GM11168 (cell line): ENCODE results near the gene HIF1A.

Experiments
- in situ Hi-C: fragments of 300-500 bp; cut with MboI; formaldehyde crosslinking; loops from one replicate; pipeline ENCODE4 v1.12.0; 2022; ENCODE audit warnings: low sequenced_read_pairs; ENCODE audit not compliant: unreplicated experiment

Gene HIF1A

DNA sequence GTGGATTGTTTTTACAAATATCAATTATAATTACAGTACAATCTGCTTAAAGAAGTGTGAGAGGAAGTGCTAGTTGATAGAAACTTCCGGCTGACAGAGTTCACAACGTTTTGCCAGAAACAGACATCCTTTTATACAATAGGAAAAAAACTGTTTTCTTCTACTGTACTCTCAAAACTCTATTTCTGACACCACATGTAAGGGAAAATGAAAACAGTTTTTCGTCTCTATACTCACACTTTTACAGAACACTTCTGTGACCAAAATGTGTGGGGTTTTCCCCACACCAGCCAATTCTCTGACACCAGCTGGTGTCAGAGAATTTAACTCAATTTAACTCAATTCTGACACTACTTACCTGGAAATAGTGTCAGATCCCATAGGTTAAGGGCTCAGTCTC, 24.2 kb upstream of the HIF1A start:
- in situ Hi-C loops: no loop called here

- in situ Hi-C loops: no loop called here
These were observed 22.5 kb upstream of the HIF1A start for GRCh38 chr14:61672796-61673195.

- in situ Hi-C loops: no loop called here
These were observed 22.0 kb upstream of the HIF1A start for GRCh38 chr14:61673305-61673704.

DNA sequence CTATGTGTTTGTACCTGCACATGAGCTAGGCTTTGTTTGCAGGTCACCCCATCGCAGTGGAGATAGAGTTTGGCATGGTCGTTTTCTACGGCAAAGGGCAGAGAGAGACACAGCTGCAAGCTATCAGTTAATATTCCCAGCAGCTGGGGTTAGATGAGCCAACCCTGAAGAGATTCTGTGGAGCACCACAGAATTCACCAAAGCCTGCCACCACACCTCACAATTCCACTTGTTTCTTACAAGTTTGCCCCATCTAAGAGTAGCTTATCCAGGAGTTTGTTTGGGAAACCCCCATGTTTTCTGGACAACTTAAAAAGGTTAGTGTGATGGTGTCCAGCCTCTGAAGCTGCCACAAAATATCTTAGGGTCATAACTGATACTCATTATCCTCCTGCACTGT, 20.0 kb upstream of the HIF1A start:
- in situ Hi-C loops: no loop called here

GRCh38 chr14:61677479-61677878, 17.8 kb upstream of the HIF1A start:
- in situ Hi-C loops: no loop called here

DNA sequence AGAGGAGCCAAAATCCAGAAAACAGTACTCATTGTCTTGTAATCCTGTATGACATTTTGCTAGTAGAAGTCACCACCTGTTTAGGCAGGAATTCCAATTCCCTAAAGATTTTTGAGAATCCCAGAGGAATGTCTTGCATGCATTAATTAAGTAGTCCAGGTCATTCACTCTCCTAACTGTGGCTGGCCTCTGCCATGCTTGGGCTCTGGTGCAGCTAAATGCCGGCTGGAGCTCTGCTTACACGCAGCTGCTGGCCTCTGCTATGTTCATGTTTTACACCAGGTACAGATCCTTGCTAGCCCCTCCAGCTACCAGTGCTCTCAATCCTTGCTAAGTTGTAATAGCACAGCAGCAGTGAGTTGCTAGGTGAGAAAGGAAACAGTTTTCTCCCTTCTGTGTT, 16.3 kb upstream of the HIF1A start:
- in situ Hi-C loops: no loop called here

DNA sequence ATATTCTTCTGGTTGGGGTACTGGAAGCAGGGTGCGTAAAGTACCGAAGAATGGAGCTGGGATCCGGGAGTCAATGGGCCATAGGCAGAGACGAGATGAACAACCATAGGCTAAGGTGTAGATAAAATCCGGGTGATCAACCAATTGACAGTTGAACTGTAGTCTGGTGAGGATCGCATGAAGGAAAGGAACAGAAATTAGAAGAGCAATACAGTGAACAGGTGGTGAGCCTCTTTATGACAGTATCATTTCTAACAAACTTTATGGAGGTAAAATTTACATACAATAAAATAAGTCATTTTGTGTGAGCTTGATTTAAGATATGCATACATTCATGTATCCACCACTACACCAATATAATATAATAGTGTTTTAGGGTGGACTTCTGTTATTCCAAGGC, 13.9 kb upstream of the HIF1A start:
- in situ Hi-C loops: no loop called here

GRCh38 chr14:61683108-61683507, 12.2 kb upstream of the HIF1A start:
- in situ Hi-C loops: no loop called here

DNA sequence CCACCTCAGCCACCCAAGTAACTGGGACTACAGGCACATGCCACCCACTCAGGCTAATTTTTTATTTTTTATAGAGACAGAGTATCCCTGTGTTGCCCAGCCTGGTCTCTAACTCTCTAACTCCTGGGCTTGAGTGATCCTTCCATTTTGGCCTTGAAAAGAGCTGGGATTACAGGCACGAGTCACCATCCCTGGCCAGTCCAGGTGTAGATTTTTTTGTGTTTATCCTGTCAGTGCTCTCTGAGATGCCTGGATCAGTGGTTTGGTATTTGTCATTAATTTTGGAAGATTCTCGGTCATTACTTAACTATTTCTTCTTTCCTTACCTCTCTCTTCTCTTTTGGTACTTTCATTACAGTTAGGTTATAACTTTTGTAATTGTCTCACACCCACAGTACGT, 5.3 kb upstream of the HIF1A start:
- in situ Hi-C loops: no loop called here

DNA sequence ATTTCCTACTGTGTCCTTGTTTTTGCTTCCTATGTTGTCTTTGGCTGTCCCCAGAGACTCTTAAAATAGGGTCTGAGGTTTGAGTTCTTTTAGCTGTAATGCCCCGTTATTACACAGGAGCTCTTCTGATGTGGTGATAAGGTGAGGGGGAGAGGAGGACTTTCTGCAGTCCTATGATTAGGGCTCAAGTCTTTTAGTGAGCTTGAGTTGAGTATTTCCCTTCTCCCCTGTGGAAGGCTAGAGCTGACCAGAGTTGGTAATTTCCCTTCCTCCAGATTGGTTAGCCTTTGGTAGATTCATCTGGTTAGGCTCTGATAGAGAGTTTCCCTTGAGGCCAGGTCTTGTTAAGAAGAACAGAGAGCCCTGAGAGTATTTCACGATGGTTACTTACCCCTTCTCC, 4.3 kb upstream of the HIF1A start:
- in situ Hi-C loops: no loop called here

DNA sequence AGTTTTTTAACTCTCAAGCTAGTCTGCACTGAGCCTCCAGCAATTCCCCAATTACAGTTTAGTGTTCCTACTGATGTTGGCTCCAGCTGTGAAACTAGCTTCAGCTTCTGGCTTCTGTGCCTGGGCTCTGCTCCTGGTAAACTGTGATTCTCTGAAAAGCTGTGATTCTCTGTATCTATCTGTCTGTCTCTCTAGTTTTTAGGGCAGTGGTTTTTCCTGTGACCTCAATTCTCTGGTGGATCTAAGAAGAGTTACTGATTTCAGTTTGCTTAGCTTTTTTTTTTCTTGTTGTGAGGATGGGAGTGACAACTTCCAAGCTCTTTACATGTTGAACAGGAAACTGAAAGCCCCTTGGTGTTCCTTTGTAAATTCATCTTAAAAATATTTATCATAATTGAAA, 3.8 kb upstream of the HIF1A start:
- in situ Hi-C loops: no loop called here

DNA sequence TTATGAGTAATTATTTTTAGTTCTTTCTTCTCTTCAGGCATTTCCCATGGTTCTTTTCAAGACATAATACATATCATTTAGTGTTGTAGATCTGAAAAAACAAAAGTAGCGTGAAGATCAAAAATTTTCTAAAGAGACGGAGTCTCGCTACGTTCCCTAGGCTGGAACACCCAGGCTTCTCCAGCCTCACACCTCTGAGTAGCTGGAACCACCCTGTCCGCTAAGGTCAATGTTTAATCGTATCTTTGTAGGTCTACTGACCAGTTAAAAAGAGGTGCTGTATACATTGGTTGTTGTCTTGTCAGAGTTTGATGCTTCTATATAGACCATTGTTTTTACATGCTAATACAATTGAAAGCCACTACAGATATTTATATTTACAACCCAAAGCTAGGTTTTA, 1.3 kb upstream of the HIF1A start:
- in situ Hi-C loops: no loop called here

DNA sequence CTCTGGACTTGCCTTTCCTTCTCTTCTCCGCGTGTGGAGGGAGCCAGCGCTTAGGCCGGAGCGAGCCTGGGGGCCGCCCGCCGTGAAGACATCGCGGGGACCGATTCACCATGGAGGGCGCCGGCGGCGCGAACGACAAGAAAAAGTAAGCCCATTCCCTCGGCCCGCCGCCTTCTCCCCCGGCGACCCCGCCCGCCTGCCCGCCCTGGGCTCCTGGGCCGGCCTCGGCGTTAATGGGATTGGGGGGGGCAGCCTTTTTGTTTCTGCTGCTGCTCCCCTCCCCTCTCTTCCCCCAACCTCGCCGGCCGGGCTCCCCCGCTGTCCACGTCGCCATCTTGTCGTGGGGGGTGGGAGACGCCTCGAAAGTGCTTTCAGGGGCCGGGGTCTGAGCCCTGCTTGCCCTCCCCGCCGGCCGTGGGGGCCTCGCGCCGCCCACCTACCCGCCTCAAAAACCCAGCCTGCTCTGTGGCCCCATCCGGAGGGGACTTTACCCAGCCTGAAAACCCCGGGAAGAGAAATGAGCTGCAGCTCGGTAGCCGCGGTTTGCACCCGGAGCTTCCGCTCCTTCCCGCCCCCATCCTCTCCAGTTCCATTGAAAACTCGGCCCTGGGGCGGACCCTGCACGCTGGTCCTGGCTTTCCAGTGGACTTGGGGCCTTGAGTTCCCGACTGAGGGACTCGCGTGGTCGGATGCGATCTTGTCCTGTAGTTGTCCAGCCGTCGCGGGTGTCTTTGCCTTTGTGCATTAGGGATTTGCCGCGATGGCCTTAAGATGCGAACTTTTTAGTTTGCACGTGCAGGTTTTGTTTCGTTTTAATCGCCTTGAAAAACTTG, 598 bp downstream of the HIF1A start:
- in situ Hi-C loops: no loop called here

DNA sequence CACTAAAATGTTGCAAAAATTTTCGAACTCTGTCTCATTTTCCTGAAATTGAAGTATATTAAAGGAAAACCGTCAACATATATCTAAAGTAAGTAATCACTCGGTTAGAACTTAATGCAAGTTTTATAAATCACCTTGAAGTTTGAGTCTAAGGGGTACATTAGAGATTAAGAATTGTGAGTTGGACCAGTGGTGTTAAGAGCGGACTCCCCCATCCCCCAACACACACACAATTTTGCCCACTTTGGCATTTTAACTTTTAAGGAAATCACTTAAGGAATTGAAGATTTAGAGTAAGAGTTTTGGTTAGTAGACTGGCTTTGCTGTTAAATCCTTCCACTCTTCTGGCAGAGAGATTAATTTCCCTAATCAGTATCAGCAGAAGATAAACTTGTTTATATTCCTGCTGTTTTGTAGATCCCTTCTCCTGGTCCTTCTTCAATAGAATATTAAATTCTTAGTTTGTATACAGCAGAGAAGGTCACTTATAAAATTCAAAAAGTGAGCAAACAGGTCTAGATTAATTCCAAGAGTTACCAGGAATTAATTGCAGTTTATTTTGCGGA, 1.5 kb downstream of the HIF1A start:
- in situ Hi-C loops: no loop called here

- in situ Hi-C loops: no loop called here
These were observed 3.1 kb downstream of the HIF1A start for GRCh38 chr14:61698206-61698980.

DNA sequence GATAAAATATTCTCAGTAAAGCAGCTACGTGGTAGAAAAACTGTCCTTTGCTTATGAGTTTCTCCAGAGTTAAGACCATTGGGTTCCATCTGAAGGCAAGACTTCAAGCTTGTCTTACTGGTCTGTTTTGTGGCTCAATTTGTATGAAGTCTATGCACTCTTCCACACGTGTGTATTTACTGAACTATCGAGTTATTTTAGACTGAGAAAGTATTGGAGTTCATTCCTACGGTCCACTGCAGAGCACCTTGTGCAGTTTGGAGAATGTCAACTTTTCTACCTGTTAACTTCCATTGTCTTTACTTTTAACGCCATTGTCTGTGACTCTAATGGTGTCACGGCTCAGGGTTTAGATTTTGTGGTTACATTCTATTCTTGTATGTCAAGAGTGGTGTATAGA, 3.7 kb downstream of the HIF1A start:
- in situ Hi-C loops: no loop called here

DNA sequence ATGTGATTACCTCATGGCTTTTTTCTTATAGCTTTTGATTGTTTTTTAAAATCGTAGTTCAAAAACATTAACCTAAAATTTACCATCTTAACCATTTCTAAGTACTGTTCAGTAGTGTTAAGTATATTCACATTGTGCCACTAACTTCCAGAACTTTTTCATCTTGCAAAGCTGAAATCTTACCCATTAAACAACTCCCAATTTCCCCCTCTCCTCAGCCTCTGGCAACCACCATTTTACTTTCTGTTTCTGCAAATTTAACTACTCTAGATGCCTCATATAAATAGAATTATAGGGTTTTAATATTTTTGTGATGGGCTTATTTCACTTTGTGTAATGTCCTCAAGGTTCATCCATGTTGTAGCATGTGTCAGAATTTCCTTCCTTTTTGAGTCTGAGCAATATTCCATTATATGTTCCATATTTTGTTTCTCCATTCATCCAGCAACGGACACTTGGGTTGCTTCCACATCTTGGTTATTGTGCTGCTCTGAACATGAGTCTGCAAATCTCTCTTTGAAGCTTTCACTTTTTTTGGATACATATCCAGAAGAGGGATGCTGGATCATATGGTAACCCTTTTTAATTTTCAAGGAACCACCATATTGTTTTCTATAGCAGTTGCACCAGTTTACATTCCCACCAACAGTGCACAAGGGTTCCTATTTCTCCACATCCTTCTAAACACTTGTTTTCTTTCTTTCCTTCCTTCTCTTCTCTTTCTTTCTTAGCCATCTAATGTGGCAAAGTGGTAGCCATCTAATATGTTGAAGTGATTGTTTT, 5.0 kb downstream of the HIF1A start:
- in situ Hi-C loops: no loop called here

GRCh38 chr14:61701946-61702345, 6.6 kb downstream of the HIF1A start:
- in situ Hi-C loops: no loop called here

DNA sequence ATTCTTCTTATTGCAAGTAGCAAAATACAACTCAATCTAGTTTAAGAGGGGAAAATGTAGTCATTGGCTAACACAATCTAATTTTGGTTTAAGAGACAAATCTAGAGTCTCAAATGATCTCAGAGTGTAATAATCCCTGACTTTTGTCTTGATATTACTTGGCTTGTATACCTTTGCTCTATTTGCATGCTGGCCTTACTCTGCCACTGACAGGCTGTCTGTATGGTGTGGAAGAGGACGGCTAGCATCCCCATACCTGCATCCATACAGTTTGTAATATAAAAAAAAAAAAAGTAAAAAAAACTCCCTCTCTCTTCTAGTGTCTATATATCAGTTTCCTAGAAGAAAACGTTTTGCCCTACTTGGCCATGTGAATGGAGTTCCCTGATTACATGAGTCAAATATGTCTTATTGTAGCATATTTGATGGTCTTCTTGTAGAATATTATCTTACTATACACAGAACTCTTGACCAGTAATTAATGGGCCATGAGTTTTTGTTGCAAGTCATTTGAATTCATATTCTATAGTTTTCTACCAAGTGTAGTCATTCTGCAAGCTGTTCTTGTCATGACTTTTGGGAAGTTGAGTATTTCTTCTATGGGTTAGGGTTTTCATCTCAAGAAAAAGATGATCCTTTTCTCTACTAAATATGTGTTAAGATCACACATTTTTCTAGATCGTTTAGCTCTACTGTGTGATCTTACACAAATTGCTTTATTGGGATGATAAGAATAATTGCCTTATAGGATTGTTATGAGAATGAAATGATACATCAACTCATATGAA, 8.2 kb downstream of the HIF1A start:
- in situ Hi-C loops: no loop called here

- in situ Hi-C loops: no loop called here
These were observed 9.2 kb downstream of the HIF1A start for GRCh38 chr14:61704554-61704953.
